MM.1S (cell line): ENCODE measurements around the gene CPEB3.

Experiments
- DNase-seq: peaks from one replicate; pipeline ENCODE4 v3.0.0-alpha.2; 2015
- H2AFZ ChIP-seq: fragments of 300-600 bp; sonication (generic); 2 replicates; pipeline ENCODE4 v1.6.0; 2016; ENCODE audit warnings: antibody characterized with exemption, low read length
- H3F3A ChIP-seq: fragments of 300-600 bp; sonication (generic); 2 replicates; pipeline ENCODE4 v1.6.1; 2016; ENCODE audit warnings: mild to moderate bottlenecking, antibody characterized with exemption, low read length, moderate library complexity, mixed read lengths; ENCODE audit not compliant: insufficient read depth
- H3K27ac ChIP-seq: fragments of 300-600 bp; sonication (generic); 2 replicates; pipeline ENCODE4 v1.5.1; 2016; ENCODE audit warnings: mild to moderate bottlenecking, low read length
- H3K27me3 ChIP-seq: fragments of 300-600 bp; sonication (generic); replicated peaks from 2 replicates; pipeline ENCODE4 v1.6.0; 2016; ENCODE audit warnings: low read length; ENCODE audit not compliant: insufficient read depth
- H3K36me3 ChIP-seq: fragments of 300-600 bp; sonication (generic); replicated peaks from 2 replicates; pipeline ENCODE4 v1.6.1; 2016; ENCODE audit warnings: mild to moderate bottlenecking, low read length, mixed read lengths; ENCODE audit not compliant: insufficient read depth
- H3K4me1 ChIP-seq: fragments of 300-600 bp; sonication (generic); 2 replicates; pipeline ENCODE4 v1.6.1; 2016; ENCODE audit warnings: low read length, mixed read lengths
- H3K4me2 ChIP-seq: fragments of 300-600 bp; sonication (generic); 2 replicates; pipeline ENCODE4 v1.6.0; 2016; ENCODE audit warnings: low read depth, low read length
- H3K4me3 ChIP-seq: fragments of 300-600 bp; sonication (generic); 2 replicates; pipeline ENCODE4 v1.5.1; 2016; ENCODE audit warnings: low read length, mixed read lengths
- H3K79me2 ChIP-seq: fragments of 300-600 bp; sonication (generic); 2 replicates; pipeline ENCODE4 v1.6.1; 2016; ENCODE audit warnings: mixed run types, low read length, mixed read lengths
- H3K9ac ChIP-seq: fragments of 300-600 bp; sonication (generic); 2 replicates; pipeline ENCODE4 v1.6.1; 2016; ENCODE audit warnings: low read length, mixed read lengths
- H3K9me2 ChIP-seq: fragments of 300-600 bp; sonication (generic); replicated peaks from 2 replicates; pipeline ENCODE4 v1.6.1; 2016; ENCODE audit warnings: mild to moderate bottlenecking, low read length, mixed read lengths; ENCODE audit not compliant: insufficient read depth
- H3K9me3 ChIP-seq: fragments of 300-600 bp; sonication (generic); replicated peaks from 2 replicates; pipeline ENCODE4 v1.6.1; 2016; ENCODE audit warnings: mild to moderate bottlenecking, low read length, mixed read lengths; ENCODE audit not compliant: insufficient read depth
- H4K20me1 ChIP-seq: fragments of 300-600 bp; sonication (generic); 2 replicates; pipeline ENCODE4 v1.6.1; 2016; ENCODE audit warnings: mild to moderate bottlenecking, low read length, moderate library complexity, mixed read lengths; ENCODE audit not compliant: insufficient read depth
- CTCF ChIP-seq: fragments of 300-600 bp; sonication (generic); IDR thresholded peaks from 2 replicates; pipeline ENCODE4 v1.5.1; 2016; ENCODE audit warnings: antibody characterized with exemption, low read length, mixed read lengths
- EZH2 ChIP-seq: fragments of 300-600 bp; sonication (generic); optimal IDR thresholded peaks from 2 replicates; pipeline ENCODE3; 2017; ENCODE audit warnings: low read depth, mild to moderate bottlenecking, antibody characterized with exemption, low read length, mixed read lengths
- EZH2phosphoT487 ChIP-seq: fragments of 300-600 bp; sonication (generic); IDR thresholded peaks from 2 replicates; pipeline ENCODE4 v1.6.1; 2018; ENCODE audit warnings: antibody characterized with exemption, low read length

CPEB3 gene

GRCh38 chr10:92087750-92088395 lies 203.0 kb downstream of the CPEB3 start:
- peak overlapping the region; percentile 23; the same call in 1 of the 2 replicates for H3K4me2 ChIP-seq
- H3K4me1 ChIP-seq, result peaks cover 42% of the 10 kb centered on the region
- no peaks in the 10 kb centered on the region; the same call in 1 of the 2 replicates for H3K79me2 ChIP-seq
- no peak overlapping the region for H2AFZ ChIP-seq
- TF ChIP-seq EZH2 (no peak), CTCF (peak; percentile 94)
- no peaks in the 10 kb centered on the region for H3K9me3 ChIP-seq
- H3K9me2 ChIP-seq, result no peaks in the 10 kb centered on the region
- H3K27ac ChIP-seq, result no peak overlapping the region
- H4K20me1 ChIP-seq, result no peaks in the 10 kb centered on the region
- no peak overlapping the region for H3K4me3 ChIP-seq
- no peaks in the 10 kb centered on the region for H3K36me3 ChIP-seq
- H3K27me3 ChIP-seq, result no peaks in the 10 kb centered on the region
- peak; percentile 94 for DNase-seq
- peaks cover 15% of the 10 kb centered on the region for H3F3A ChIP-seq
- H3K9ac ChIP-seq, result no peak overlapping the region; the same call in 1 of the 2 replicates

- H3K9ac ChIP-seq, result peak overlapping the region; percentile 30; the same call in 1 of the 2 replicates
- H3K4me2 ChIP-seq, result peak overlapping the region; percentile 81
- no peaks in the 10 kb centered on the region for H3K36me3 ChIP-seq
- H3K79me2 ChIP-seq, result no peaks in the 10 kb centered on the region
- H4K20me1 ChIP-seq, result no peaks in the 10 kb centered on the region
- DNase-seq, result peak; percentile 80
- peaks cover 13% of the 10 kb centered on the region for H3F3A ChIP-seq
- TF ChIP-seq CTCF (peak; percentile 8; the same call in 1 of the 2 replicates), EZH2phosphoT487 (no peak)
- H3K9me3 ChIP-seq, result no peaks in the 10 kb centered on the region
- H3K27ac ChIP-seq, result peak overlapping the region; percentile 85
- H3K9me2 ChIP-seq, result no peaks in the 10 kb centered on the region
- H3K27me3 ChIP-seq, result no peaks in the 10 kb centered on the region
- H3K4me1 ChIP-seq, result peaks cover 25% of the 10 kb centered on the region
- no peak overlapping the region for H2AFZ ChIP-seq
- H3K4me3 ChIP-seq, result no peak overlapping the region
These were observed 208.1 kb downstream of the CPEB3 start for GRCh38 chr10:92082583-92083280.

- Histone ChIP-seq H3K4me2 (no peak overlapping the region), H2AFZ (no peak overlapping the region), H3F3A (peaks cover 13% of the 10 kb centered on the region), H3K27me3 (no peaks in the 10 kb centered on the region), H3K4me3 (no peak overlapping the region), H3K36me3 (no peaks in the 10 kb centered on the region), H3K79me2 (no peaks in the 10 kb centered on the region), H3K9me2 (no peaks in the 10 kb centered on the region), H3K9ac (no peak overlapping the region), H3K27ac (no peak overlapping the region), H3K9me3 (no peaks in the 10 kb centered on the region), H3K4me1 (peaks cover 26% of the 10 kb centered on the region), H4K20me1 (no peaks in the 10 kb centered on the region)
- TF ChIP-seq EZH2 (no peak), EZH2phosphoT487 (no peak), CTCF (no peak)
- no peak for DNase-seq
These were observed 209.2 kb downstream of the CPEB3 start for GRCh38 chr10:92081641-92082040.
